Smooth muscle cell (in vitro differentiated cells): ENCODE results near the gene RNH1. TPM values are rescaled to one million over a fixed set of nuclear protein-coding genes. Genes with fewer than 3 reads are reported as not detected.

Experiments used
- DNase-seq: peaks from one replicate; lab custom pipeline; 2025; ENCODE audit not compliant: unreplicated experiment; lab: John Stamatoyannopoulos, UW
- H2AFZ ChIP-seq: fragments of 200-600 bp; sonication (generic); 2 replicates; pipeline ENCODE4 v1.6.0; 2016; ENCODE audit warnings: antibody characterized with exemption, low read depth, mild to moderate bottlenecking
- H3F3A ChIP-seq: fragments of 200-600 bp; sonication (generic); 2 replicates; pipeline ENCODE4 v1.6.0; 2017; ENCODE audit warnings: antibody characterized with exemption, low read depth
- H3K27ac ChIP-seq: fragments of 200-600 bp; sonication (generic); 2 replicates; pipeline ENCODE4 v1.5.1; 2016; ENCODE audit warnings: low read depth, mild to moderate bottlenecking
- H3K27me3 ChIP-seq: fragments of 200-600 bp; sonication (generic); 2 replicates; pipeline ENCODE4 v1.6.1; 2016; ENCODE audit warnings: low read depth, mild to moderate bottlenecking
- H3K36me3 ChIP-seq: fragments of 200-600 bp; sonication (generic); 2 replicates; pipeline ENCODE4 v1.5.1; 2016; ENCODE audit warnings: low read depth
- H3K4me1 ChIP-seq: fragments of 200-600 bp; sonication (generic); 2 replicates; pipeline ENCODE4 v1.5.1; 2016; ENCODE audit warnings: low read depth
- H3K4me2 ChIP-seq: fragments of 200-600 bp; sonication (generic); 2 replicates; pipeline ENCODE4 v1.6.0; 2016; ENCODE audit warnings: mild to moderate bottlenecking
- H3K4me3 ChIP-seq: fragments of 200-600 bp; sonication (generic); 2 replicates; pipeline ENCODE4 v1.5.1; 2016; ENCODE audit warnings: mild to moderate bottlenecking
- H3K79me2 ChIP-seq: fragments of 200-600 bp; sonication (generic); 2 replicates; pipeline ENCODE4 v1.6.0; 2016; ENCODE audit warnings: low read depth, mild to moderate bottlenecking
- H3K9ac ChIP-seq: fragments of 200-600 bp; sonication (generic); 2 replicates; pipeline ENCODE4 v1.6.0; 2016; ENCODE audit warnings: low read depth
- H3K9me3 ChIP-seq: fragments of 200-600 bp; sonication (generic); replicated peaks from 2 replicates; pipeline ENCODE4 v1.5.1; 2016; ENCODE audit warnings: low read depth
- H4K20me1 ChIP-seq: fragments of 200-600 bp; sonication (generic); 2 replicates; pipeline ENCODE4 v1.6.0; 2016; ENCODE audit warnings: low read depth
- WGBS: methylation state at CpG from one replicate; pipeline ENCODE4 v1.1.7; 2016; ENCODE audit warnings: low lambda C conversion rate; 5-methylcytosine and 5-hydroxymethylcytosine counted together
- polyA plus RNA-seq: library from polyadenylated mRNA; unstranded; fragments of >200 nt; fragmentation: Nextera tagmentation; extraction: Ambion mirVana; gene quantifications from 2 replicates; pipeline ENCODE4 v1.2.1, GENCODE V29; 2016
- total RNA-seq: library from RNA; depleted of rRNA; stranded (reverse); fragments of >200 nt; gene quantifications from 2 replicates; pipeline ENCODE4 v1.2.3, GENCODE V29; 2014
- TF ChIP-seq, protein P1 (sequence below): fragments of 200-600 bp; sonication (generic); IDR thresholded peaks from 2 replicates; pipeline ENCODE4 v1.5.1; 2017; ENCODE audit warnings: borderline replicate concordance, mild to moderate bottlenecking, antibody characterized with exemption; ENCODE audit not compliant: insufficient read depth, poor library complexity, severe bottlenecking

RNH1 gene
- total and polyA plus RNA-seq, 2 experiments from 2014 or later: 91.3 to 243 TPM

GRCh38 chr11:508956-509355, 1.9 kb upstream of the RNH1 start:
- no peak for DNase-seq
- Histone ChIP-seq H3K4me1 (peaks cover 9% of the 10 kb centered on the region), H3K36me3 (no peaks in the 10 kb centered on the region), H3K9ac (no peak overlapping the region), H3K27ac (no peak overlapping the region), H3K4me3 (no peak overlapping the region), H4K20me1 (peaks cover 4% of the 10 kb centered on the region), H3K27me3 (no peaks in the 10 kb centered on the region), H3K4me2 (no peak overlapping the region), H3K9me3 (no peaks in the 10 kb centered on the region), H3K79me2 (peaks cover 27% of the 10 kb centered on the region), H3F3A (no peaks in the 10 kb centered on the region), H2AFZ (no peak overlapping the region)
- WGBS: 94% methylated on average over 5 of the region's 5 CpGs
- TF ChIP-seq, protein P1, sequence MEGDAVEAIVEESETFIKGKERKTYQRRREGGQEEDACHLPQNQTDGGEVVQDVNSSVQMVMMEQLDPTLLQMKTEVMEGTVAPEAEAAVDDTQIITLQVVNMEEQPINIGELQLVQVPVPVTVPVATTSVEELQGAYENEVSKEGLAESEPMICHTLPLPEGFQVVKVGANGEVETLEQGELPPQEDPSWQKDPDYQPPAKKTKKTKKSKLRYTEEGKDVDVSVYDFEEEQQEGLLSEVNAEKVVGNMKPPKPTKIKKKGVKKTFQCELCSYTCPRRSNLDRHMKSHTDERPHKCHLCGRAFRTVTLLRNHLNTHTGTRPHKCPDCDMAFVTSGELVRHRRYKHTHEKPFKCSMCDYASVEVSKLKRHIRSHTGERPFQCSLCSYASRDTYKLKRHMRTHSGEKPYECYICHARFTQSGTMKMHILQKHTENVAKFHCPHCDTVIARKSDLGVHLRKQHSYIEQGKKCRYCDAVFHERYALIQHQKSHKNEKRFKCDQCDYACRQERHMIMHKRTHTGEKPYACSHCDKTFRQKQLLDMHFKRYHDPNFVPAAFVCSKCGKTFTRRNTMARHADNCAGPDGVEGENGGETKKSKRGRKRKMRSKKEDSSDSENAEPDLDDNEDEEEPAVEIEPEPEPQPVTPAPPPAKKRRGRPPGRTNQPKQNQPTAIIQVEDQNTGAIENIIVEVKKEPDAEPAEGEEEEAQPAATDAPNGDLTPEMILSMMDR: no peak

DNA sequence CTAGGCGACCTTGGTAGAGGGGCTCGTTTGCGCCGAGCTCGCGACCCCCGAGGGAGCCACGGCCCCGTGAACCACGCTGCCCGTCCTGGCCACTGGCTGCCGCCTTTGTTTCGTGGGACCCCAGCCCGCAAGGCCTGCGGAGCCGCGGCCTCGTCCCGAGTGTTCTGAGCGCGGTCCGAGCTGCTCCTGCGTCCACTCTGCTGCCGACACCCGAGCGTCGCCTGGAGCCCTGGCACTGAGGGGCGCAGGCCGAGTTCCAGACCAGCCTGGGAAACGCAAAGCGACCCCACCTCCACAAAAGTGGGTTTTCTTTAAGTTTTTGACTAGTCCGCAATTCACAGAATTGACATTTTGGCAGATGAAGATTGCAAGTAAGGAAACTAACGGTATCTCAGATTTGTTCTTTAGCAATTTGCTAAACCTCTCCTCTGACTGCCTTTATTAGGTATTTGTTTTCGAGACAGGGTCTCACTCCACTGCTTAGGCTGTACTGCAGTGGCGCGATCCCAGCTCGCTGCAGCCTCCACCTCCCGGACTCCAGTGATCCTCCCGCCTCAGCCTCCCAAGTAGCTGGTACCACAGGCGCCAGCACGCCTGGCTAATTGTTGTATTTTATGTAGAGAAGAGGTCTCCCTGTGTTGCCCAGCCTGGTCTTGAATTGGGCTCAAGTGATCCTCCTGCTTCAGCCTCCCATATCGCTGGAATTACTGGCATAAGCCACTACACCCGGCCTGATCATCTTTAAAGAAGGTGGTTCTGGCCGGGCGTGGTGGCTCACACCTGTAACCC, 879 bp upstream of the RNH1 start:
- Histone ChIP-seq H2AFZ (no peak overlapping the region), H3K9me3 (no peaks in the 10 kb centered on the region), H3K27me3 (no peaks in the 10 kb centered on the region), H3K4me1 (peaks cover 9% of the 10 kb centered on the region), H3K27ac (peak overlapping the region; percentile 99), H3K9ac (peak overlapping the region; percentile 99), H3K4me2 (peak overlapping the region; percentile 95), H4K20me1 (peaks cover 4% of the 10 kb centered on the region), H3K36me3 (no peaks in the 10 kb centered on the region), H3K4me3 (peak overlapping the region; percentile 75), H3K79me2 (peaks cover 36% of the 10 kb centered on the region), H3F3A (no peaks in the 10 kb centered on the region)
- DNase-seq: no peak
- 35% methylated on average over 45 of the region's 45 CpGs for WGBS
- TF ChIP-seq, protein P1: no peak

DNA sequence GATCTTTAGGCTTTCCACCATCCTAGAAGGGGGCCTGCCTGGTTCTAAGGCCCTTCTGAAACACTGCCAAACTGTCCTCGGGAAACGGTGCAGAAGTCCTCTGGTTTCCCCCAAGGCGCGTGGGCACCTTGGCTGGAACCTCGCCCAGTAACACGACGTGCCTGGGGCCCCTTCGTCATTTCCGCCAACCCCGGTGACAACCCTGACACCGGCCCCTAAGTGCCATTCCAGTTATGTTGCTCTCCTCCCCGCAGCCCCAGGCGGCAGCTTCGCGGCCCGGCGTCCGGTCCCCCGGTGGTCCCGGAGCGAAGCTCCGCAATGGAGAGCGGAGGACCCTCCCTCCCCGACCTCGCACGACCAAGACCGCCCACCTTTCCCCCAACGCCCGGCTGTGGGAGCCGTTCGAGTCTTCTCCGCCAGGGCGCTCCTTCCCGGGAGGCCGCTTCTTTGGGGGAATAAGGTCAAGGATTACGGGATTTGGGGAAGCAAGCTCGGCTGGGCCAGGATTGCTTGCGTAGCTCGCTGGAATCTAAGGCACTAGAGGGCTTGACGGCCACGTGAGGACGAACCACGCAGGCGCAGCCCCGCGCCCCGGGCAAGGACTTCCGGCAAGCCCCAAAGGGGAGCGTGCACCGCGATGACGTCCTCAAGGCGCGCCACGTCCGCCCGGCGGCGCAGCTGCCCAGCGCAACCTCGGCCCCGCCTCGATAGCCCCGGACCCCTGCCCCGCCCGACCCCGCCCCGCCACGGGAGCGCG, 626 bp downstream of the RNH1 start:
- Histone ChIP-seq H3K27ac (peak overlapping the region; percentile 99), H3K4me2 (peak overlapping the region; percentile 87), H3K36me3 (no peaks in the 10 kb centered on the region), H3K4me1 (peaks cover 9% of the 10 kb centered on the region), H2AFZ (no peak overlapping the region), H3K27me3 (no peaks in the 10 kb centered on the region), H3K9ac (peak overlapping the region; percentile 99), H4K20me1 (peaks cover 19% of the 10 kb centered on the region), H3K4me3 (peak overlapping the region; percentile 75), H3F3A (no peaks in the 10 kb centered on the region), H3K9me3 (no peaks in the 10 kb centered on the region), H3K79me2 (peaks cover 48% of the 10 kb centered on the region)
- WGBS: 1% methylated on average over 70 of the region's 71 CpGs
- peak; percentile 100 for DNase-seq
- TF ChIP-seq, protein P1: no peak
